Measurements from ENCODE around the gene FOLR1.

GRCh38 chr11:72146625-72147024 is 45.3 kb upstream of the FOLR1 start:
- no peak for TF ChIP-seq CTCF (IDR thresholded peaks at IDR 0.05; ENCODE audit: insufficient read depth, low read length)
- TF ChIP-seq GABPA (IDR thresholded peaks at IDR 0.05; ENCODE audit: low read depth): no peak
- no peak for TF ChIP-seq POLR2AphosphoS5 (IDR thresholded peaks at IDR 0.05; ENCODE audit: low read depth)
- no peak for TF ChIP-seq REST (IDR thresholded peaks at IDR 0.05; ENCODE audit: insufficient replicate concordance, low read depth)
- TF ChIP-seq SPI1 (IDR thresholded peaks at IDR 0.05; ENCODE audit: borderline replicate concordance, low read depth): no peak
